ENCODE data around the gene PES1. TPM values are rescaled to one million over a fixed set of nuclear protein-coding genes. Genes with fewer than 3 reads are reported as not detected.

The PES1 gene
- total RNA-seq (106 and 110 TPM in 2 replicates), polyA plus RNA-seq (135 and 154 TPM in 2 replicates), polyA minus RNA-seq (78.9 and 111 TPM in 2 replicates), Bru-seq, nascent RNA (percentile 66 among the genes with signal in this experiment), BruChase-seq, experiment 1, labeled RNA remaining after a 6-hour chase (percentile 74 among the genes with signal in this experiment), BruChase-seq, experiment 2, labeled RNA remaining after a 2-hour chase (percentile 70 among the genes with signal in this experiment)
- 82.6 and 104 TPM in 2 replicates for polyA plus RNA-seq (2011; cell fraction: cytosol; rRNA removed)
- 102 and 108 TPM in 2 replicates for polyA plus RNA-seq (2011; cell fraction: nucleus; rRNA removed)
- polyA plus RNA-seq (2012), result 58.8 and 78.0 TPM in 2 replicates
- polyA minus RNA-seq (2011; cell fraction: cytosol; rRNA and poly(A)+ RNA removed), result 51.4 TPM
- polyA minus RNA-seq (2011; cell fraction: nucleus; rRNA and poly(A)+ RNA removed), result 53.8 and 54.5 TPM in 2 replicates
- long read RNA-seq, transcript PES1-202 (15 exons, 2,295 nt), result major isoform, 52 of 87 reads
- long read RNA-seq, partial matches to known transcripts, result 20 of 87 reads
- long read RNA-seq, other reads (novel, unspliced or antisense), result 9 of 87 reads

- Histone ChIP-seq H3K36me3 (ENCODE audit: control insufficient read depth in 2 of 2, extremely low read depth in 1 of 2, insufficient read depth in 2 of 2, low read length in 2 of 2) (peaks cover 11 to 20% of the 10 kb centered on the region in 2 experiments), H2AFZ (ENCODE audit: low read depth, low read length) (peak within 1 kb of the TSS; percentile 33), H3K4me2 (ENCODE audit: insufficient read depth, low read length) (peak within 1 kb of the TSS; percentile 96), H3K79me2 (ENCODE audit: control insufficient read depth, insufficient read depth, low read length) (peaks cover 27% of the 10 kb centered on the region), H4K20me1 (replicated peaks; ENCODE audit: control insufficient read depth, extremely low read depth, insufficient read depth, low read length) (no peaks in the 10 kb centered on the region), H3K9ac (replicated peaks; ENCODE audit: extremely low read depth, insufficient read depth, low read length) (peak within 1 kb of the TSS; percentile 97), H3K9me1 (replicated peaks; ENCODE audit: control insufficient read depth, extremely low read depth, insufficient read depth, low read length) (no peaks in the 10 kb centered on the region), H3K9me3 (replicated peaks; ENCODE audit: control insufficient read depth, insufficient read depth, low read length) (no peaks in the 10 kb centered on the region), H3K4me3 (replicated peaks in 1 of 3; ENCODE audit: insufficient read depth in 1 of 3, low read depth in 1 of 3, low read length in 3 of 3) (peak within 1 kb of the TSS; percentile 68 to 93 (median 72)), H3K27ac (ENCODE audit: insufficient read depth, low read depth, low read length) (peak within 1 kb of the TSS; percentile 95), H3K4me1 (ENCODE audit: control insufficient read depth, extremely low read depth, insufficient read depth, low read length) (peaks cover 10% of the 10 kb centered on the region), H3K27me3 (ENCODE audit: control insufficient read depth in 2 of 2, insufficient read depth in 2 of 2, low read length in 2 of 2) (no peaks in the 10 kb centered on the region)
- CTCF ChIA-PET, result interaction anchor here (0.6 to 2.7 kb wide), 8 partner anchors 10 to 204 kb away, joined by 3 to 20 read pairs (median 7); partner anchors contain the start of genes RNF215 and TCN2
- intact Hi-C loops (cut with micrococcal nuclease), result loop anchor here (1.0 to 5.0 kb wide), 3 partner anchors 15 to 331 kb away; no protein-coding TSS in a partner anchor
- peak; percentile 98 for FAIRE-seq
- POLR2A ChIA-PET, result interaction anchor here (0.6 kb wide), 1 partner anchor 15 kb away, joined by 8 read pairs; the partner anchor contains the start of gene TCN2
- no peak for TF ChIP-seq EZH2 (IDR thresholded peaks at IDR 0.05; ENCODE audit: borderline replicate concordance, low read depth, low read length, severe bottlenecking)
- TF ChIP-seq MAX (IDR thresholded peaks at IDR 0.05; ENCODE audit: insufficient read depth, insufficient read length), result peak; percentile 94
- TF ChIP-seq JUN (IDR thresholded peaks at IDR 0.05; ENCODE audit: borderline replicate concordance, insufficient read depth, insufficient read length, low read depth), result peak; percentile 20
- TF ChIP-seq CTCF (IDR thresholded peaks at IDR 0.05; ENCODE audit: extremely low read depth in 1 of 2, insufficient read depth in 1 of 2, low read depth in 1 of 2, low read length in 2 of 2), result no peak
- no peak for TF ChIP-seq FOS (IDR thresholded peaks at IDR 0.05; ENCODE audit: borderline replicate concordance, insufficient read depth, low read length)
- peak; percentile 5 for TF ChIP-seq POLR2AphosphoS5 (IDR thresholded peaks at IDR 0.05; ENCODE audit: insufficient read depth, low read depth, low read length)
- TF ChIP-seq MYC (IDR thresholded peaks at IDR 0.05; ENCODE audit: low read depth, low read length), result peak; percentile 91
- peak; percentile 99 for DNase-seq (ENCODE audit: low read depth, low spot score)
- dilution Hi-C loops (cut with MboI; ENCODE audit: extremely low pct_ligation_motif_present, low sequenced_read_pairs), result no loop called here
- no TSS peak for BruUV-seq (replicated peaks)
These were observed at the start of gene PES1 for GRCh38 chr22:30591588-30592359. TSS of gene PES1 (minus strand) at chr22:30591910. CDS start at chr22:30591833, 77 bp downstream.

Measured in endothelial cell of umbilical vein (primary cell).